LNCaP clone FGC (cell line): ENCODE data around the gene ASAH2B.
"Not testable (repeated sequence)": the region's sequence is repeated elsewhere in the genome, so short reads cannot be mapped to it uniquely, and the experiment has no call there.

Experiments
- DNase-seq: peaks from one replicate; pipeline ENCODE4 v3.0.0-alpha.2; 2011; ENCODE audit warnings: low read depth
- H3K4me3 ChIP-seq: 2 replicates; pipeline ENCODE4 v1.5.1; 2011; ENCODE audit warnings: mild to moderate bottlenecking, low read depth, low read length, control low read depth
- CTCF ChIP-seq: IDR thresholded peaks from 2 replicates; pipeline ENCODE4 v1.5.1; 2012; ENCODE audit warnings: mild to moderate bottlenecking; ENCODE audit not compliant: control insufficient read depth, insufficient read depth; ENCODE audit errors: extremely low read depth

ASAH2B gene

GRCh38 chr10:50782017-50782416 lies 42.3 kb downstream of the ASAH2B start:
- DNase-seq, H3K4me3 ChIP-seq: not testable (repeated sequence)

- DNase-seq, H3K4me3 ChIP-seq: not testable (repeated sequence)
Observed at GRCh38 chr10:50787962-50788361, 48.2 kb downstream of the ASAH2B start.

GRCh38 chr10:50788951-50789945 lies 49.5 kb downstream of the ASAH2B start:
- DNase-seq: peak; percentile 19
- peak; percentile 82 for TF ChIP-seq CTCF
- no peak overlapping the region for H3K4me3 ChIP-seq

GRCh38 chr10:50794490-50794889 lies 54.8 kb downstream of the ASAH2B start:
- TF ChIP-seq CTCF: no peak
- DNase-seq: no peak
- H3K4me3 ChIP-seq: no peak overlapping the region

GRCh38 chr10:50796693-50797092 lies 57.0 kb downstream of the ASAH2B start:
- no peak for DNase-seq
- H3K4me3 ChIP-seq: no peak overlapping the region
- TF ChIP-seq CTCF: no peak

GRCh38 chr10:50798297-50798696 lies 58.6 kb downstream of the ASAH2B start:
- no peak for TF ChIP-seq CTCF
- no peak overlapping the region for H3K4me3 ChIP-seq
- DNase-seq: no peak

- no peak overlapping the region for H3K4me3 ChIP-seq
- DNase-seq: no peak
- TF ChIP-seq CTCF: no peak
Observed at GRCh38 chr10:50799595-50799994, 59.9 kb downstream of the ASAH2B start.
